GM10248 (cell line): ENCODE measurements around the gene SMIM5.

Experiments used
- CTCF ChIA-PET: fragments of 300-600 bp; sonication (Branson Sonifier 250); formaldehyde crosslinking; extraction: SDS; loops from one replicate; lab custom pipeline; 2021; ENCODE audit warnings: antibody characterized with exemption; lab: Yijun Ruan, JAX
- POLR2A ChIA-PET: fragments of 350-650 bp; sonication (Branson Sonifier 250); formaldehyde crosslinking; extraction: SDS; loops from one replicate; lab custom pipeline; 2020; ENCODE audit warnings: antibody characterized with exemption; lab: Yijun Ruan, JAX
- DNase-seq: peaks from one replicate; pipeline ENCODE4 v3.0.0; 2012; ENCODE audit errors: extremely low spot score
- TF ChIP-seq, protein P1 (sequence below): IDR thresholded peaks from 2 replicates; pipeline ENCODE4 v1.5.1; 2012; ENCODE audit warnings: mild to moderate bottlenecking, low read depth; ENCODE audit errors: extremely low read depth, missing control alignments, control extremely low read depth

The SMIM5 gene

DNA sequence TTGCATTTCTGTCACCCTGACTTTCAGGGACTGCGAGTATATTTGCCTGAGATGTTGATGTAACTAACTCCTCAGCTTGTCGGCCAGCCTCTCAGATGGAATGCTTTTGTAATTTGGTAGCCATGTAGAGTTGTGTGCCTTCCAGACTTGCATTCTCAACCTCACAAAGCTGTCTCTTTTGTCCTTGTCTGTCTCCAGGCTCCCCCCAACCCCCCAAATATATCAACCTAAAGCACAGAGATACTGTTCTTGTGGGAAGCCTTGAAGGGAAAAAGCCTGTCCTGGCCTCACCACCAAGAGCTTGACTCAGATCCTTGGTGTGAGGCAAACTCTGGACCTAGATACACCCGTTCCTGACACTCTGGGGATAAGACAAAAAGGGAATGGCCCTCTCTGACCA is 52.3 kb downstream of the SMIM5 start:
- ChIA-PET CTCF (interaction anchor here (1.1 to 27.0 kb wide), 5 partner anchors 9 to 65 kb away, joined by 3 to 424 read pairs (median 7); partner anchors contain the start of genes RECQL5 and SMIM5), POLR2A (interaction anchor here (0.6 kb wide), 1 partner anchor 21 kb away, joined by 3 read pairs; no protein-coding TSS in a partner anchor)
- no peak for DNase-seq
- TF ChIP-seq, protein P1, sequence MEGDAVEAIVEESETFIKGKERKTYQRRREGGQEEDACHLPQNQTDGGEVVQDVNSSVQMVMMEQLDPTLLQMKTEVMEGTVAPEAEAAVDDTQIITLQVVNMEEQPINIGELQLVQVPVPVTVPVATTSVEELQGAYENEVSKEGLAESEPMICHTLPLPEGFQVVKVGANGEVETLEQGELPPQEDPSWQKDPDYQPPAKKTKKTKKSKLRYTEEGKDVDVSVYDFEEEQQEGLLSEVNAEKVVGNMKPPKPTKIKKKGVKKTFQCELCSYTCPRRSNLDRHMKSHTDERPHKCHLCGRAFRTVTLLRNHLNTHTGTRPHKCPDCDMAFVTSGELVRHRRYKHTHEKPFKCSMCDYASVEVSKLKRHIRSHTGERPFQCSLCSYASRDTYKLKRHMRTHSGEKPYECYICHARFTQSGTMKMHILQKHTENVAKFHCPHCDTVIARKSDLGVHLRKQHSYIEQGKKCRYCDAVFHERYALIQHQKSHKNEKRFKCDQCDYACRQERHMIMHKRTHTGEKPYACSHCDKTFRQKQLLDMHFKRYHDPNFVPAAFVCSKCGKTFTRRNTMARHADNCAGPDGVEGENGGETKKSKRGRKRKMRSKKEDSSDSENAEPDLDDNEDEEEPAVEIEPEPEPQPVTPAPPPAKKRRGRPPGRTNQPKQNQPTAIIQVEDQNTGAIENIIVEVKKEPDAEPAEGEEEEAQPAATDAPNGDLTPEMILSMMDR, result no peak

GRCh38 chr17:75688209-75688825 is 55.1 kb downstream of the SMIM5 start:
- TF ChIP-seq, protein P1, result no peak
- no peak for DNase-seq
- ChIA-PET POLR2A (interaction anchor here (0.6 to 0.7 kb wide), 3 partner anchors 44 to 204 kb away, joined by 3 to 4 read pairs (median 3); no protein-coding TSS in a partner anchor), CTCF (interaction anchor here (0.7 to 27.0 kb wide), 6 partner anchors 12 to 172 kb away, joined by 3 to 424 read pairs (median 6); partner anchors contain the start of gene TSEN54)

GRCh38 chr17:75689441-75689873 is 56.2 kb downstream of the SMIM5 start:
- TF ChIP-seq, protein P1, result no peak
- POLR2A ChIA-PET, result no interaction called here
- CTCF ChIA-PET, result interaction anchor here (11.9 to 27.0 kb wide), 2 partner anchors 13 to 61 kb away, joined by 140 to 424 read pairs; no protein-coding TSS in a partner anchor
- peak; percentile 49 for DNase-seq
